Measurements from ENCODE around the gene B4GALT2. TPM values are rescaled to one million over a fixed set of nuclear protein-coding genes. Genes with fewer than 3 reads are reported as not detected.

B4GALT2 gene
- total and polyA plus RNA-seq, 2 of the 8 experiments (the other 6 are each of a cell fraction or from before 2014, with no cell fraction given): 56.5 to 121 TPM

DNA sequence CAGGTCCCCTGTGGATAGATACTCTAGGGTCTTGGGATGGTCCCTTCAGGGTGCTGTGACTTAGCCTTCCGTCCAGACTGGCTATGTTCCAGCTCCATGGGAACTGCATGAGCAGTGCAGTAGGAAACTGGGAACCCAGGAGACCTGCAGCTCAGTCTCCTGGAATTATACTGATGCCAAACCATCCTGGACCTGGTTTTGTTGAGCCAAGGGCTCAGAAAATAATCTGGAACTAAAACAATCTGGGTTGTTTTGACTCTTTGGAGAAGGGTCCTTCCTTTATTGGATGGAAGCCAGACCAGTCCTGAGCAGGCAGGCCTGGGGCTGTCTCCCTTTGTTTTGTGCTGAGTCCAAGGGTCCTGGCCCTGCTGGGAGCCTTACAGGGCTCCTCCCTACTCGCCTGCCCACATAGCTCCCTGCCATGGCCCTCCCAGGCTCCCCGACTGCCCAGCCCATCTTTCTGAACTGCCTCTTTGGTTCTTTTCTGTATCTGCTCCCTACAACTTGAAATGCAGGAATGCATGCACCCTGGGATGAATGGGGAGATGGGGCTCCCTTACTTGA lies 31.1 kb upstream of the B4GALT2 start:
- no peaks in the 10 kb centered on the region for H3K79me2 ChIP-seq (ENCODE audit: control insufficient read depth in 1 of 2, insufficient read depth in 2 of 2, low read length in 2 of 2)
- no peaks in the 10 kb centered on the region for H3K27me3 ChIP-seq (replicated peaks in 1 of 4; ENCODE audit: control insufficient read depth in 3 of 4, extremely low read depth in 1 of 4, insufficient read depth in 3 of 4, low read length in 3 of 4)
- H3K27ac ChIP-seq (ENCODE audit: low read depth, low read length): no peak overlapping the region
- H3K36me3 ChIP-seq (ENCODE audit: control insufficient read depth in 2 of 4, insufficient read depth in 4 of 4, low read length in 3 of 4): no peaks in the 10 kb centered on the region; a peak in 1 of 8 replicates
- no peak overlapping the region for H2BK15ac ChIP-seq (ENCODE audit: low read length)
- peaks cover 3% of the 10 kb centered on the region; the same call in 1 of the 2 replicates for H3K23me2 ChIP-seq (ENCODE audit: low read depth, low read length)
- peak overlapping the region; percentile 66 to 98 for H3K4me2 ChIP-seq (ENCODE audit: insufficient read depth in 1 of 2, low read depth in 2 of 2, low read length in 2 of 2)
- H4K91ac ChIP-seq (replicated peaks; ENCODE audit: insufficient read length, low read length): no peak overlapping the region
- DNase-seq (ENCODE audit: low read depth in 1 of 2, low spot score in 2 of 2) (no peak), FAIRE-seq (no peak)
- H3K9me3 ChIP-seq (ENCODE audit: insufficient read depth in 2 of 2, low read depth in 1 of 2, low read length in 1 of 2): no peaks in the 10 kb centered on the region
- peaks cover 3% of the 10 kb centered on the region; the same call in 1 of the 2 replicates for H3K79me1 ChIP-seq (ENCODE audit: low read depth, low read length)
- no peak overlapping the region for H2BK20ac ChIP-seq (ENCODE audit: low read length)
- no peak overlapping the region for H3K9ac ChIP-seq (replicated peaks in 1 of 4; ENCODE audit: extremely low read depth in 1 of 4, low read depth in 3 of 4, low read length in 3 of 4)
- H3K23ac ChIP-seq (ENCODE audit: insufficient read length): no peak overlapping the region
- H4K20me1 ChIP-seq (replicated peaks in 1 of 2; ENCODE audit: control insufficient read depth in 1 of 2, insufficient read depth in 2 of 2, low read length in 2 of 2): peaks cover 0 to 4% of the 10 kb centered on the region in 2 experiments
- no peak overlapping the region for H3K14ac ChIP-seq (ENCODE audit: insufficient read length)
- H3K18ac ChIP-seq (ENCODE audit: extremely low read depth, low read length): no peak overlapping the region
- H2BK12ac ChIP-seq (ENCODE audit: low read depth, low read length): no peak overlapping the region
- ChIA-PET POLR2A (ENCODE audit: partially characterized antibody) (interaction anchor here (1.1 to 6.8 kb wide), 7 partner anchors 11 to 180 kb away, joined by 3 to 29 read pairs (median 4); partner anchors contain the start of genes ATP6V0B, B4GALT2 and DPH2), CTCF (ENCODE audit: partially characterized antibody) (interaction anchor here (0.8 to 10.8 kb wide), 10 partner anchors 11 to 548 kb away, joined by 3 to 151 read pairs (median 7); partner anchors contain the start of genes ARTN and DPH2)
- H3K4me3 ChIP-seq (ENCODE audit: extremely low read depth in 1 of 4, insufficient read depth in 2 of 4, low read depth in 3 of 4, low read length in 4 of 4): peak overlapping the region; percentile 44 to 90 (median 76); a peak in 6 of 8 replicates
- peaks cover 0 to 13% (median 4%) of the 10 kb centered on the region in 4 experiments; a peak in 5 of 7 replicates for H3K4me1 ChIP-seq (replicated peaks in 1 of 4; ENCODE audit: control insufficient read depth in 3 of 4, insufficient read depth in 4 of 4, low read length in 3 of 4)
- no peak overlapping the region for H3K56ac ChIP-seq (replicated peaks; ENCODE audit: insufficient read length, low read depth, low read length)
- no peak overlapping the region for H2BK5ac ChIP-seq (ENCODE audit: low read depth, low read length)
- no peak overlapping the region for H2BK120ac ChIP-seq (replicated peaks; ENCODE audit: low read depth, low read length)
- WGBS, 2 experiments (ENCODE audit: extremely low coverage in 1 of 2, insufficient coverage in 1 of 2, insufficient read length in 1 of 2, insufficient replicate concordance in 2 of 2, low coverage in 1 of 2, low lambda C conversion rate in 2 of 2, missing lambda C conversion rate in 1 of 2): 88% methylated on average over 2 of the region's 3 CpGs; no CpG with 5 or more reads in 1 of the 2 experiments
- H4K8ac ChIP-seq (ENCODE audit: extremely low read depth, insufficient read depth, low read length): no peak overlapping the region
- H2AFZ ChIP-seq (ENCODE audit: low read length): no peak overlapping the region
- no peak overlapping the region for H2AK5ac ChIP-seq (ENCODE audit: low read depth, low read length)
- H4K5ac ChIP-seq (ENCODE audit: insufficient read length, low read depth, low read length): no peak overlapping the region
- no peak overlapping the region for H3K4ac ChIP-seq (replicated peaks; ENCODE audit: insufficient read length, low read depth, low read length)
- no peak for TF ChIP-seq RAD21 (IDR thresholded peaks at IDR 0.05 in 1 of 2, conservative IDR thresholded peaks at IDR 0.05 in 1 of 2; ENCODE audit: low read depth in 2 of 2, low read length in 2 of 2)
- TF ChIP-seq TEAD4 (IDR thresholded peaks at IDR 0.05; ENCODE audit: low read depth, low read length): no peak
- no peak for TF ChIP-seq SAP30 (IDR thresholded peaks at IDR 0.05; ENCODE audit: insufficient read depth, insufficient replicate concordance, low read length)
- TF ChIP-seq SIN3A (conservative IDR thresholded peaks at IDR 0.05 in 1 of 2, IDR thresholded peaks at IDR 0.05 in 1 of 2; ENCODE audit: low read depth in 1 of 2, low read length in 2 of 2): no peak
- no peak for TF ChIP-seq SP1 (IDR thresholded peaks at IDR 0.05; ENCODE audit: low read depth, low read length)
- no peak for TF ChIP-seq SIRT6 (IDR thresholded peaks at IDR 0.05; ENCODE audit: low read length)
- no peak for TF ChIP-seq CBX8 (IDR thresholded peaks at IDR 0.05; ENCODE audit: borderline replicate concordance, low read depth, low read length)
- TF ChIP-seq KDM4A (IDR thresholded peaks at IDR 0.05; ENCODE audit: low read depth, low read length, severe bottlenecking): no peak
- no peak for TF ChIP-seq HDAC2 (IDR thresholded peaks at IDR 0.05; ENCODE audit: borderline replicate concordance in 1 of 2, low read depth in 2 of 2, low read length in 2 of 2)
- TF ChIP-seq, protein P1, sequence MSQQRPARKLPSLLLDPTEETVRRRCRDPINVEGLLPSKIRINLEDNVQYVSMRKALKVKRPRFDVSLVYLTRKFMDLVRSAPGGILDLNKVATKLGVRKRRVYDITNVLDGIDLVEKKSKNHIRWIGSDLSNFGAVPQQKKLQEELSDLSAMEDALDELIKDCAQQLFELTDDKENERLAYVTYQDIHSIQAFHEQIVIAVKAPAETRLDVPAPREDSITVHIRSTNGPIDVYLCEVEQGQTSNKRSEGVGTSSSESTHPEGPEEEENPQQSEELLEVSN (IDR thresholded peaks at IDR 0.05): no peak
- TF ChIP-seq GABPA (IDR thresholded peaks at IDR 0.05; ENCODE audit: borderline replicate concordance, insufficient read depth, low read length): no peak

Data from H1 (cell line).